Measurements from ENCODE around the gene WNT3. TPM values are rescaled to one million over a fixed set of nuclear protein-coding genes. Genes with fewer than 3 reads are reported as not detected.

WNT3 gene
- total RNA-seq, 2 experiments from 2014 or later: 4.9 to 5.1 TPM

GRCh38 chr17:46764709-46765401 lies 53.6 kb downstream of the WNT3 start:
- ChIA-PET CTCF (ENCODE audit: unreplicated experiment) (no interaction called here), POLR2A (no interaction called here)
- Histone ChIP-seq H3K9me2 (ENCODE audit: insufficient read depth, low read length) (no peaks in the 10 kb centered on the region), H3K36me3 (ENCODE audit: insufficient read depth, low read length) (peaks cover 3% of the 10 kb centered on the region; the same call in 1 of the 2 replicates), H3K9me3 (ENCODE audit: low read length) (no peaks in the 10 kb centered on the region), H3K4me1 (ENCODE audit: insufficient read depth, low read length, poor library complexity, severe bottlenecking) (peaks cover 5% of the 10 kb centered on the region), H3K79me2 (ENCODE audit: insufficient read depth, low read depth, low read length) (no peaks in the 10 kb centered on the region), H3K27ac (ENCODE audit: low read depth, low read length, poor library complexity, severe bottlenecking) (no peak overlapping the region), H3K4me2 (ENCODE audit: low read length) (no peak overlapping the region), H2AFZ (ENCODE audit: low read length) (no peak overlapping the region), H4K20me1 (ENCODE audit: insufficient read depth, low read length) (no peaks in the 10 kb centered on the region), H3K4me3 (ENCODE audit: low read depth, low read length, poor library complexity, severe bottlenecking) (no peak overlapping the region)
- TF ChIP-seq CTCF (conservative IDR thresholded peaks at IDR 0.05; ENCODE audit: low read length): no peak
- no peak for TF ChIP-seq EZH2phosphoT487 (IDR thresholded peaks at IDR 0.05; ENCODE audit: borderline replicate concordance, low read depth, low read length)
- intact Hi-C loops (cut with micrococcal nuclease; ENCODE audit: unreplicated experiment): no loop called here
- BruUV-seq (replicated peaks): no TSS peak
- no peak for DNase-seq (ENCODE audit: low spot score)

- Histone ChIP-seq H3K27ac (ENCODE audit: low read depth, low read length, poor library complexity, severe bottlenecking) (no peak overlapping the region), H3K4me2 (ENCODE audit: low read length) (no peak overlapping the region), H4K20me1 (ENCODE audit: insufficient read depth, low read length) (no peaks in the 10 kb centered on the region), H3K36me3 (ENCODE audit: insufficient read depth, low read length) (peaks cover 10% of the 10 kb centered on the region; the same call in 1 of the 2 replicates), H2AFZ (ENCODE audit: low read length) (no peak overlapping the region), H3K4me3 (ENCODE audit: low read depth, low read length, poor library complexity, severe bottlenecking) (no peak overlapping the region), H3K9me2 (ENCODE audit: insufficient read depth, low read length) (no peaks in the 10 kb centered on the region), H3K4me1 (ENCODE audit: insufficient read depth, low read length, poor library complexity, severe bottlenecking) (peaks cover 5% of the 10 kb centered on the region), H3K79me2 (ENCODE audit: insufficient read depth, low read depth, low read length) (no peaks in the 10 kb centered on the region), H3K9me3 (ENCODE audit: low read length) (no peaks in the 10 kb centered on the region)
- no TSS peak for BruUV-seq (replicated peaks)
- TF ChIP-seq CTCF (conservative IDR thresholded peaks at IDR 0.05; ENCODE audit: low read length) (no peak), EZH2phosphoT487 (IDR thresholded peaks at IDR 0.05; ENCODE audit: borderline replicate concordance, low read depth, low read length) (no peak)
- no peak for DNase-seq (ENCODE audit: low spot score)
- POLR2A ChIA-PET: interaction anchor here (0.7 to 0.9 kb wide), 2 partner anchors 13 to 51 kb away, joined by 3 read pairs; no protein-coding TSS in a partner anchor
- CTCF ChIA-PET (ENCODE audit: unreplicated experiment): no interaction called here
- intact Hi-C loops (cut with micrococcal nuclease; ENCODE audit: unreplicated experiment): no loop called here
Measured at GRCh38 chr17:46764000-46764708, 54.3 kb downstream of the WNT3 start.

- TF ChIP-seq EZH2phosphoT487 (IDR thresholded peaks at IDR 0.05; ENCODE audit: borderline replicate concordance, low read depth, low read length) (no peak), CTCF (conservative IDR thresholded peaks at IDR 0.05; ENCODE audit: low read length) (no peak)
- ChIA-PET CTCF (ENCODE audit: unreplicated experiment) (no interaction called here), POLR2A (interaction anchor here (0.7 to 0.9 kb wide), 2 partner anchors 13 to 52 kb away, joined by 3 read pairs; no protein-coding TSS in a partner anchor)
- Histone ChIP-seq H3K27ac (ENCODE audit: low read depth, low read length, poor library complexity, severe bottlenecking) (no peak overlapping the region), H3K9me3 (ENCODE audit: low read length) (no peaks in the 10 kb centered on the region), H3K4me2 (ENCODE audit: low read length) (no peak overlapping the region), H4K20me1 (ENCODE audit: insufficient read depth, low read length) (no peaks in the 10 kb centered on the region), H3K36me3 (ENCODE audit: insufficient read depth, low read length) (peaks cover 12% of the 10 kb centered on the region; the same call in 1 of the 2 replicates), H3K79me2 (ENCODE audit: insufficient read depth, low read depth, low read length) (no peaks in the 10 kb centered on the region), H3K4me1 (ENCODE audit: insufficient read depth, low read length, poor library complexity, severe bottlenecking) (peaks cover 5% of the 10 kb centered on the region), H3K9me2 (ENCODE audit: insufficient read depth, low read length) (no peaks in the 10 kb centered on the region), H2AFZ (ENCODE audit: low read length) (no peak overlapping the region), H3K4me3 (ENCODE audit: low read depth, low read length, poor library complexity, severe bottlenecking) (no peak overlapping the region)
- DNase-seq (ENCODE audit: low spot score): no peak
- intact Hi-C loops (cut with micrococcal nuclease; ENCODE audit: unreplicated experiment): no loop called here
- BruUV-seq (replicated peaks): no TSS peak
Measured at GRCh38 chr17:46763416-46763815, 55.1 kb downstream of the WNT3 start.
